A673 (cell line): ENCODE data around the gene SSR1. TPM values are rescaled to one million over a fixed set of nuclear protein-coding genes. Genes with fewer than 3 reads are reported as not detected.

Experiments
- BruUV-seq: library from RNA; stranded (reverse); fragments of 400-500 nt; replicated peaks from 2 replicates; lab custom pipeline; 2021; lab: Mats Ljungman, UMichigan
- CTCF ChIA-PET: fragments of 300-600 bp; sonication (Branson Sonifier 250); formaldehyde crosslinking; loops from one replicate; lab custom pipeline; 2022; ENCODE audit warnings: antibody characterized with exemption; lab: Charles Lee
- POLR2A ChIA-PET: fragments of 300-600 bp; sonication (Branson Sonifier 250); formaldehyde crosslinking; loops from one replicate; lab custom pipeline; 2022; ENCODE audit warnings: antibody characterized with exemption; ENCODE audit not compliant: low non-redundant PET; lab: Charles Lee
- DNase-seq: peaks from one replicate; pipeline ENCODE4 v3.0.0-alpha.2; 2015; ENCODE audit warnings: low spot score
- H3K27ac ChIP-seq: fragments of 200-600 bp; sonication (generic); 2 replicates; pipeline ENCODE4 v1.5.1; 2016; ENCODE audit warnings: mixed run types, low read depth, mild to moderate bottlenecking, mixed read lengths, antibody characterized with exemption, low read length; ENCODE audit not compliant: poor library complexity, severe bottlenecking
- H3K27me3 ChIP-seq: fragments of 200-600 bp; sonication (generic); replicated peaks from 2 replicates; pipeline ENCODE4 v1.6.1; 2017; ENCODE audit warnings: mixed run types, low read depth, mild to moderate bottlenecking, mixed read lengths, antibody characterized with exemption, low read length; ENCODE audit not compliant: insufficient read depth, poor library complexity
- H3K36me3 ChIP-seq: fragments of 200-600 bp; sonication (generic); 2 replicates; pipeline ENCODE4 v1.6.1; 2016; ENCODE audit warnings: mixed run types, mild to moderate bottlenecking, mixed read lengths, antibody characterized with exemption, low read length; ENCODE audit not compliant: insufficient read depth, poor library complexity, severe bottlenecking
- H3K4me1 ChIP-seq: fragments of 200-600 bp; sonication (generic); 2 replicates; pipeline ENCODE4 v1.6.1; 2017; ENCODE audit warnings: mixed run types, mild to moderate bottlenecking, mixed read lengths, antibody characterized with exemption, low read length; ENCODE audit not compliant: insufficient read depth, poor library complexity, severe bottlenecking
- H3K4me3 ChIP-seq: fragments of 200-600 bp; sonication (generic); 2 replicates; pipeline ENCODE4 v1.5.1; 2016; ENCODE audit warnings: low read depth, mixed run types, mild to moderate bottlenecking, mixed read lengths, low read length; ENCODE audit not compliant: poor library complexity, severe bottlenecking
- H3K9me3 ChIP-seq: fragments of 200-600 bp; sonication (generic); 2 replicates; pipeline ENCODE4 v1.6.1; 2016; ENCODE audit warnings: mixed run types, low read depth, mild to moderate bottlenecking, mixed read lengths, antibody characterized with exemption, low read length; ENCODE audit not compliant: poor library complexity, severe bottlenecking
- EZH2 ChIP-seq: fragments of 200-600 bp; sonication (generic); IDR thresholded peaks from 2 replicates; pipeline ENCODE4 v1.6.1; 2017; ENCODE audit warnings: borderline replicate concordance, low read depth, mild to moderate bottlenecking, mixed read lengths, antibody characterized with exemption, low read length; ENCODE audit not compliant: poor library complexity, severe bottlenecking
- intact Hi-C: fragments of 100-400 bp; cut with micrococcal nuclease; formaldehyde crosslinking; loops from one replicate; pipeline ENCODE4 v1.10.0; 2022; ENCODE audit not compliant: unreplicated experiment
- total RNA-seq: library from RNA; stranded (reverse); gene quantifications from 2 replicates; pipeline ENCODE4 v1.2.3, GENCODE V29; 2021
- TF ChIP-seq, protein P1 (sequence below): fragments of 300-800, 200-600 bp; sonication (generic); conservative IDR thresholded peaks from 2 replicates; pipeline ENCODE4 v1.5.1; 2017; ENCODE audit warnings: low read depth, mild to moderate bottlenecking, antibody characterized with exemption, low read length, moderate library complexity, mixed read lengths

SSR1 gene
- total RNA-seq, 1 experiment from 2014 or later, result 161 TPM

DNA sequence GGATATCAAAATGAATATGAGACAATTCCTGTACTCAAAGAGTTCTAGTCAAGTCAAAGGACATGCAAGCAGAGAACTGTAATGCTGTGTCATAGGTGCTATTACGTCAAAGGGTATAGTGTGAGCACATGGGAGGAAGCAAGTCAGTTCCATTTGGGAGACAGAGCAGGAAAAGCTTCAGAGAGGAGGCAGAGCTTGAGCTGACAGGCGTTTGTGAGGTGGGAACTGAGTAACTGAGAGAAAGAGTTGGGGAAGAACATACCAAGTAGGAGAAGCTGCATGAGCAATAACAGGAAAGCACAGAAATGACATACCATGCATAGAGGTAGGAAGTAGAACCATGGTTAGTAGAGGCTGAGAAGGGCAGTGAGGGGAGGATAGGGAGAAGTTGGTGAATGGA is 15.2 kb upstream of the SSR1 start:
- intact Hi-C loops, result no loop called here
- BruUV-seq, result no TSS peak
- no peak for DNase-seq
- ChIA-PET CTCF (no interaction called here), POLR2A (no interaction called here)
- no peak overlapping the region for H3K4me3 ChIP-seq
- TF ChIP-seq EZH2, result no peak
- TF ChIP-seq, protein P1, sequence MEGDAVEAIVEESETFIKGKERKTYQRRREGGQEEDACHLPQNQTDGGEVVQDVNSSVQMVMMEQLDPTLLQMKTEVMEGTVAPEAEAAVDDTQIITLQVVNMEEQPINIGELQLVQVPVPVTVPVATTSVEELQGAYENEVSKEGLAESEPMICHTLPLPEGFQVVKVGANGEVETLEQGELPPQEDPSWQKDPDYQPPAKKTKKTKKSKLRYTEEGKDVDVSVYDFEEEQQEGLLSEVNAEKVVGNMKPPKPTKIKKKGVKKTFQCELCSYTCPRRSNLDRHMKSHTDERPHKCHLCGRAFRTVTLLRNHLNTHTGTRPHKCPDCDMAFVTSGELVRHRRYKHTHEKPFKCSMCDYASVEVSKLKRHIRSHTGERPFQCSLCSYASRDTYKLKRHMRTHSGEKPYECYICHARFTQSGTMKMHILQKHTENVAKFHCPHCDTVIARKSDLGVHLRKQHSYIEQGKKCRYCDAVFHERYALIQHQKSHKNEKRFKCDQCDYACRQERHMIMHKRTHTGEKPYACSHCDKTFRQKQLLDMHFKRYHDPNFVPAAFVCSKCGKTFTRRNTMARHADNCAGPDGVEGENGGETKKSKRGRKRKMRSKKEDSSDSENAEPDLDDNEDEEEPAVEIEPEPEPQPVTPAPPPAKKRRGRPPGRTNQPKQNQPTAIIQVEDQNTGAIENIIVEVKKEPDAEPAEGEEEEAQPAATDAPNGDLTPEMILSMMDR, result no peak
- no peaks in the 10 kb centered on the region for H3K9me3 ChIP-seq
- H3K36me3 ChIP-seq, result no peaks in the 10 kb centered on the region
- H3K27me3 ChIP-seq, result no peaks in the 10 kb centered on the region
- no peak overlapping the region for H3K27ac ChIP-seq
- no peaks in the 10 kb centered on the region for H3K4me1 ChIP-seq

DNA sequence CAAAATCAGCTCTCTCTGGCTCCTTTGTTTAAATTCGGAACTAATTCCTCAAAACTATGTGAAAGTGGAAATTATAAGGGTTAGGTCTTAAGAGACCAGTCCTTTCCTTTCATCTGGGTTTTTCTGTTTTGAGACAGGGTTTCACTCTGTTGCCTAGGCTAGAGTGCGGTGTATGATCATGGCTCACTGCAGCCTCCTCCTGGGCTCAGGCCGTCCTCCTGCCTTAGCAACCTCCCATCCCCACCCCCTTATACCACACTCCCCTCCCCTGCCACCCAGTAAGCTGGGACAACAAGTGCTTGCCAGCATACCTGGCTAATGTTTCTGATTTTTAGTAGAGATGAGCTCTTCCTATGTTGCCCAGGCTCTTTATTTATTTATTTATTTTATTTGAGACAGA is 12.8 kb upstream of the SSR1 start:
- CTCF ChIA-PET, result no interaction called here
- Histone ChIP-seq H3K27me3 (no peaks in the 10 kb centered on the region), H3K27ac (no peak overlapping the region), H3K4me3 (no peak overlapping the region), H3K4me1 (no peaks in the 10 kb centered on the region), H3K9me3 (no peaks in the 10 kb centered on the region), H3K36me3 (no peaks in the 10 kb centered on the region)
- POLR2A ChIA-PET, result no interaction called here
- intact Hi-C loops, result no loop called here
- TF ChIP-seq EZH2, result no peak
- TF ChIP-seq, protein P1, result no peak
- no TSS peak for BruUV-seq
- no peak for DNase-seq

DNA sequence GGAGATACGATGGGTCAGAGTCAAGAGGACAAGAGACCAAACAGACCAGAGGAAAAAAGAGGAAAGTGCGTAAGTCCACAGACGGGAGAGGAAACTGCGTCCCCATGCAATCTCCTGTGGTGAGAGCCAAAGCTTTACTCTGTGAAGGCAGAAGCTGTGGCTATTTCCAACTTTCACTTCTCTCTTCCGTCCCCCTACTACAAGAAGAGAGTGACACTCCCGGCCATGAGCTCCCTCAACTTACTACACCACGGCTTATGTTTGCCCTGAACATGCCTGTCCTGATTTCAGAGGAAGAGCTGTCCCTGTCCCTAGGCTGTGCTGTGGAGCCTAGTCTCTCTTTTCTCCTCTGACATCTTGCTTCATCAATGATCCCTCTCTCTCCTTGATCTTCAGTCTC is 11.5 kb upstream of the SSR1 start:
- H3K27ac ChIP-seq, result no peak overlapping the region
- H3K4me1 ChIP-seq, result no peaks in the 10 kb centered on the region
- H3K36me3 ChIP-seq, result no peaks in the 10 kb centered on the region
- H3K27me3 ChIP-seq, result no peaks in the 10 kb centered on the region
- ChIA-PET CTCF (no interaction called here), POLR2A (no interaction called here)
- no peaks in the 10 kb centered on the region for H3K9me3 ChIP-seq
- intact Hi-C loops, result no loop called here
- no peak for TF ChIP-seq EZH2
- TF ChIP-seq, protein P1, result no peak
- DNase-seq, result no peak
- no TSS peak for BruUV-seq
- H3K4me3 ChIP-seq, result no peak overlapping the region
